Mucosa of gallbladder (tissue), 1 donor: ENCODE data around the gene GNLY. TPM values are rescaled to one million over a fixed set of nuclear protein-coding genes. Genes with fewer than 3 reads are reported as not detected.
"Not testable (repeated sequence)": the region's sequence is repeated elsewhere in the genome, so short reads cannot be mapped to it uniquely, and the experiment has no call there.

Experiments
- DNase-seq: peaks from one replicate; pipeline ENCODE4 v3.0.0-alpha.2; 2020; ENCODE audit warnings: low spot score
- total RNA-seq: library from RNA; stranded (reverse); gene quantifications from one replicate; pipeline ENCODE4 v1.2.1, GENCODE V29; 2021
- donor health status: DM: no; HTN: no; CAD: no.

GNLY gene
- total RNA-seq, 1 donor from 2014 or later: 0.95 TPM

- no peak for DNase-seq
Observed at GRCh38 chr2:85710687-85711577, 16.8 kb downstream of the GNLY start.

DNA sequence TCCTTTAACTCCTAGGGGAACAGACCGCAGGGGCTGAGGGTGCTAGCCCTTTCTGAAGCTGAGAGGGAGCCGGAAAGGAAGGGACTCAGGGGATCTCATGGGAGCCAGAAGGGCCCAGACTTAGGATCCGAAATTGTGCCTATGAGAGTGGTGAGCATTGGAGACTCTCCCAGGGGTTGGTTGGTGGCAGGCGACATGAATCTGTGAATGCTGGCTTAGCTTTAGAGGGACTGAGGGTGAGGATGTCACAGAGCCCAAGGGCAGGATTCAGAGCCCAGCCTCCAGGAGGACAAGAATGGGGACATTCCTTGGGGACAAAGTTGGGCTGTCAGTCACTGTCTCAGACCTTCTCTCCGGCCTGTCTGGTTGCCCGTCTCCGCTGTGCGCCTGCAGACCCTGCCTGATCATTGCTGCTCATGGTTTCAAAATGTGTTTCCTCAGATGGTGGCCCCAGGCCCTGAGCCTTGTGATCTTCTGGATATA lies 17.5 kb downstream of the GNLY start:
- no peak for DNase-seq

- DNase-seq: no peak
Observed at GRCh38 chr2:85712336-85712735, 18.2 kb downstream of the GNLY start.

GRCh38 chr2:85712849-85713612 lies 18.9 kb downstream of the GNLY start:
- peak; percentile 81 for DNase-seq

DNA sequence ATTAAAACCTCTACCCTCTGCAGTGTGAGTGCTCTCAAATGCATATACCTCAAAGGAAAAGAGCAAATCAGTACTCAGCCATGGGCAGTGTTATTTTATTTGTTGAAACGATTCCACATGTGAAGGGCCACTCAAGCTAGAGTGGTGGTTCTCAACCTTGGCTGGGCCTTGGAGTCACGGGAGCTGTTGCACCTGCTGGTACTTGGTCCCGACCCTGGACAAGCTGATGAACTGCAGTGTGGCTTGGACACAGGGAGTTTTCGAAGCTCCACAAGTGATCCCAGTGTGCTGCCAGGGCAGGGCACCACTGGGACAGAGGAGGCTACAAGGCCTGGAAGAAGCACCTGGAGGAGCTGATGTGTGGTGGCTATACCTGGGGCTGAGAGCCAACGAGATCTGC lies 19.7 kb downstream of the GNLY start:
- no peak for DNase-seq

- DNase-seq: not testable (repeated sequence)
Observed at GRCh38 chr2:85714421-85714820, 20.3 kb downstream of the GNLY start.

GRCh38 chr2:85714841-85715240 lies 20.7 kb downstream of the GNLY start:
- no peak for DNase-seq

DNA sequence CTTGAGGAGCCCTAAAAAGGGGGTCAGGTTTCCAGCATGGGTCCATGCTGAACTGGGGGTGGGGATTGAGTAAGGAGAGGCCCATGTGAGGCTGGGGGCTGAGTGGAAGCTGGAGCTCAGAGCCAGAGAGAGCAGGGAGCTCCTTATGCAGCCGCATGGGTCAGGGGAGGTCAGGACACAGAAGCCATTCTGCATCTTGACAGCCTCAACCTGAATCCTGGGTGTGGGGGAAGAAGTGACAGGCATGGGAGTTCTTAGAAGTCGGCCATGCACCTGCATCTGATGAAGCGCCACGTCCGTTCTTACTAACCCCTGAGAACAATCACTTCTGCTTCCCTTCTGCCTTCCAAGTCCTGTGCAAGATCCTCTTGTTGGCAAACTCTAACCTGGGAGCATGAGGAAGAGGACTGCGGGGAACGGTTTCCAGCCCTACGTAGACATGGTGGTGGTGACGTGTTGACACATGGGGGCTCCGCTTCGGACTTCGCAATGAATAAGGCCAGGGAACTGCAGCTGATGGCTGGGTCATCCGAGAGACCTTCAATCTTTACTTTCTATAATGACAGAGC lies 22.3 kb downstream of the GNLY start:
- DNase-seq: no peak

- DNase-seq: no peak
Observed at GRCh38 chr2:85717308-85718008, 23.3 kb downstream of the GNLY start.

DNA sequence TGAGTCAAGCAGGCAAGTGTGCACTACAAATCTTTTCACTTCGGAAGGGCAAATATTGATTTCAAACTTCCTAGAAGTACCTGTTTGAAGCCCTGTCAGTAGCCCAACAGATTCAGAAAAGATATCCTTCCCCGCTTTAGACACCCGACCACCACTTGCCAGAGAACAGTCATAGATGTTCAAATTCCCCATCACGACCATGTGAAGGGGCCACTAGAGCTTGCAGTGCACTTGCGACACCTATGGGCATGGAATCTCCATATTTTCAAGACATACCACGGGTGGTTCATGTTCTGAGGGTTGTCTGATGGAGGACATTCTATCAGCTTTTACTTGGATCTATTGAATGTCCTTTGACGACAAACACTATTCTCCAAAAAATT lies 23.8 kb downstream of the GNLY start:
- DNase-seq: no peak

DNA sequence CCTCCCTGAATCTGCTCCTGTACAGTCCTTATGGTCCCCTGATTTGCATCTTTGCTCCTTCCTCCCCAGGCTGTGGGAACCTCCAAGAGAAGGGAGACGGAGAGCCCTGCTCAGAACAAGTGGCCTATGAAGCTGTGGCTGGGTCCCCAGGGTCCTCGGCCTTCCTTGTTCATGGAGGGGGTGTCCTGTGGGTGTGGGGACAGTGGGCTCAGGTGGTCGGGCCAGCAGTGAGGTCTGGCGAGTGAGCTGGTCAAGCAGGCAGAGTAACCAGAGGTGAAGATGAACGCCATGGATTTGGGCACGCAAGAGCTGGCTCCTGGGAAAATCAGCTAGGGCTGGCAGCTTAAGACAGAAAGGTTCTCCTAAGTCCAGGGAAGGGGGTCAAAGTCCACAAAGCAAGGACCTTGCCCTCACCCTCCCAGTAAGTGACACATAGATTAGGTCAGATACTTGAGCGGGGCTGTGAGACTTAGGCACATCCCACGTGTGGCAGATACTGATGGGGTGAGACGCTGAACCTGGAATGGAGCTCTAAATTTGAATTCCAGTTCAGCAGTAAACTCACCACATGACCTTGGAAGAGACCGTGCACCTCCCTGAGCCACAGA lies 24.8 kb downstream of the GNLY start:
- peak; percentile 74 for DNase-seq

DNA sequence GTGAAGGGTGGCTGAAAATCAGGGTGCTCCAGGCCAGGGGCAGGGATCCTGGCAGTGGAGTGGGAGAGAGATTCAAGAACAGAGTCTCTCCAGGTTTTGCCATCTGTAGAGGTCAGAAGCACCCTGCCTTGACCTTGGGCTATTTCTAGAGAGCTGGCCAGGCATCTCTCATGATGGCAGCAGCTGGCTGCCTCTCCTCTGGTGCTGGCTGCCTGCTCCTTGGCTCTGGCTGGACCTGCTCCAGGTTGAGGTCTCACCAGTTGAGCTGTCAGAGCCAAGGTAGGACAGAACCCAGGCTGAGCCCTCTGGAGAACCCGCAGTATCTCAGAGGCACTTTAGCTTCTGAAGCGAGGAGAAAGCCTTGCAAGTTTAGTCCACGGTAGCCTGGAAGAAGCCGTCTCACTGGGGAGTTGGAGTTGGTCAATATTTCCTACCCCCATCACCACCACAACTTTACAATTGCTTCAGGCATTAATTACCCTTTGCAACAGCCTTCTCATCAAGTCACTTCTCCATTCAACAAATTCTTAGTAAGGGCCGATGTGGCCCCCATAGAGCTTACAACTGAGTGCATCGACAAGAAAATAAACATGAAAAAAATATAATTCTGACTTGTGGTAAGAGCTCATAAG lies 25.6 kb downstream of the GNLY start:
- DNase-seq: no peak

DNA sequence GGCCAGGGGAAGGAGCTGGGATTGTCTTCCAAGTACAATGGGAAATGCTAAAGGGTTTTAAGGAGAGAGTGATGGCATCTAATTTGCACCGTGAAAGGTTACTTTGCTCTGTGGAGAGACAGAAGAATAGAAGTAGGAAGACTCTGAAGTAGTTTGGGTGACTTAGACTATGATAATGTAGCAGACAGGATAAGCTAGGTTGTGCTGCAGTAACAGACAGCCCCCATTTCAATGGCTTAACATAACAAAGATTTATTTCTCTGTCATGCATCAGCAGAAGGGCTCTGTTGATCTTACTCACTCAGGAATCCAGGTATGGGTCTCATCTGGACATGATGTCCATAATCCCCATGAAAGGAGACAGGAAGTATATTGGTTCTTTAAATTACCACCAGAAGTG lies 26.4 kb downstream of the GNLY start:
- DNase-seq: no peak

DNA sequence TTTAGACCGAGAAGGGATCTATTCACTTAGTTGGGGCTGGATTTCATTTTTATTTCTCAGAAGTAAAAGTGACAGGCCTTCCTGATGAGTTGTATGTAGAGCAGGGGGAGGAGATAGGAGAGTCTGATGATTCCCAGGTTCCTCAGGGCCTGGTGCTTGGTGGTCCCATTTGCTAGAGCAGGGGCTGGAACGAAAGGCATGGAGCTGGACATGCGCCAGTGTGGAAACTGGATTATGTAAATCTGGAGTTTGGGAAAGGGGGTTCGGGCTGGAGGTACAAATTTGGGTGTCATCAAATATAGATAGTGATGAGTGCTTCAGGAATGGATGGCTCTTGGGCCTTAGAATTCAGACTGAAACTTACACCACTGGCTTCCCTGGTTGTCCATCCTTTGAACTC lies 27.5 kb downstream of the GNLY start:
- DNase-seq: no peak

DNA sequence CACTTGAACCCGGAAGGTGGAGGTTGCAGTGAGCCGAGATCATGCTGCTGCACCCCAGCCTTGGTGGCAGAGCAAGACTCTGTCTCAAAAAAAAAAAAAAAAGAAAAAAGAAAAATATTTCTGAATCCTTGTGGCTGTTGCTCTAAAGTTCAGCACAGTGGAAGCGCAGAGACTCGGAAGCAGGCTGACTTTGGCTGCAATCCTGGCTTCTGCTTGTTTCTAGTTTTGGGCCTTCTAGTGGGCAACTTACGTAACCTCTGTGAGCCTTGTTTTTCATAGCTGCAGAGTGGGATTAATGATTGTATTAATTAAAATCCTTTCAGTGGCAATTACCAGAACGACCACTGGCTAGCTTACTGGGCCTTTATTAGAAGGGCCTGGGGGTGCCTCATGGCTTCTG lies 28.4 kb downstream of the GNLY start:
- DNase-seq: no peak

DNA sequence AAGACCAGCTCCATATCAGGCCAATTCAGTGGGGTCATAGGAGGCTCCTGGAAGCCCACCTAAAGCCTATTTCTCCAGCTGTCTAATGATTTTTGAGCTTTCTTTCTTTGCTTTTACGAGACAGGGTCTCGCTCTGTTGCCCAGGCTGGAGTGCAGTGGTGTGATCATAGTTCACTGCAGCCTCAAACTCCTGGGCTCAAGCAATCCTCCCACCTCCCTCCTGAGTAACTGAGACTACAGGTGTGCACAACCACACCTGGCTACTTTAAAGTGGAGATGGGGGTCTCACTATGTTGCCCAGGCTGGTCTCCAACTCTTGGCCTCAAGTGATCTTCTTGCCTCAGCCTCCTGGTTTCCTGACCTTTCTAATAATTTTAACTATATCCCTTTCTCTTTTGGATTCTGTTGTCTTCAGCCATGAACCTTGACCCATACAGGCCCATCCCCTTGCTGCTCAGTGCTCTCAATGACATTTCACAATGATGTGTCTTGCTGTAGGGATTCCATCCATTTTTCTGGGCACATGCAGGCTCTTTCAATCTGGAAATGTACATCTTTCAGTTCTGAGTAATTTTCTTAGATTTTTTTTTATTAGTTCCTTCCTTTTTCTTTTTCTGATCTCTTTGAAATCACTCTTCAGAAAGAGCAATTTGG lies 29.7 kb downstream of the GNLY start:
- no peak for DNase-seq

GRCh38 chr2:85724731-85725181 lies 30.6 kb downstream of the GNLY start:
- DNase-seq: no peak

- no peak for DNase-seq
Observed at GRCh38 chr2:85725451-85725850, 31.3 kb downstream of the GNLY start.

DNA sequence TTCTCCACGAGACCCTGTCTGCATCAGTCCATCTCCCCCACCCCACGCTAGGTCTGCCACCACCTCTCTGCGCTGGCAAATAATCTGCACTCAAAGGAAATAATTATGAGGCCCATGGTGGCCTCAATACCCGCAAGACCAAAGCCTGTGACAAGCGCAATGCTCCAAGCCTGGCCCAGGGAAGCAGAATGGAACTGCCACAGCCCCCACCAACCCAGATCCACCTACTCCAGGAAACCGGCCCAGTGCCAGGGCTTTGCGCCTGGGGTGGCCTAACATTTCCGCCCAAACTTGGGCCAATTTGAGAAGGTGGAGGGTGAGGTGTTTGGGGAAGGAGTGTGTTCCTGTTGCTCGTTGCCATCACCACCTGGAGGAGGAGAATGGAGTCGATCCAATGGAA lies 33.6 kb downstream of the GNLY start:
- DNase-seq: no peak

DNA sequence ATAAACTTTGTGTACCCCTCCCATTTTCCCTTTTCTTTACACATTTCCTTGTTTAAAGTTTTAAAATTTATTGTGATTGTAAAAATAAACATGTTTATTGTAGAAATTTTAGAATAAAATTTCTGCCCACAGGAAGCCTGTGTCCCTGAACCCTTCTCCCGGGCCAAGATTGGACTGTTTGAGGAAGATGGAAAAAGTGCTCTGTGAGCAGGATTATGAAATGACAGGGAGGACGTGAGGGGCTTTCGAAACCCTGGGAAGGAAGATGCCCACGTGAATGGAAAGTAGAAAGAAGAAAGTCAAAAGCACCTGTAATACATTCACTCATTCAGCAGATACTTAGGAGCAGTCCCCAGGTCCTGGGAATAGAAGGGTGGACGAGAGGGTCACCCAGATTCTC lies 34.2 kb downstream of the GNLY start:
- DNase-seq: no peak
